Measurements from ENCODE around the gene ZDHHC16.

The ZDHHC16 gene

GRCh38 chr10:97445357-97445721 is 636 bp upstream of the ZDHHC16 start:
- H3K9me3 ChIP-seq (ENCODE audit: control insufficient read depth, insufficient read depth, low read depth, low read length) = no peaks in the 10 kb centered on the region
- peak overlapping the region; percentile 88 for H3K4me3 ChIP-seq (ENCODE audit: low read depth, low read length)
- peaks cover 25 to 29% of the 10 kb centered on the region in 2 experiments for H3K36me3 ChIP-seq (ENCODE audit: control insufficient read depth in 2 of 2, insufficient read depth in 1 of 2, low read length in 2 of 2)
- no peak for TF ChIP-seq ZNF677 (tag by site-specific recombination; IDR thresholded peaks at IDR 0.05)
- peak; percentile 51; the same call in 1 of the 2 replicates for TF ChIP-seq ZNF600 (tag by site-specific recombination; IDR thresholded peaks at IDR 0.05)
- peak; percentile 30; the same call in 1 of the 2 replicates for TF ChIP-seq ZNF501 (tag by site-specific recombination; IDR thresholded peaks at IDR 0.05)
- H3K27ac ChIP-seq (ENCODE audit: extremely low read depth, low read depth, low read length) = peak overlapping the region; percentile 32; the same call in 1 of the 2 replicates
- H3K4me1 ChIP-seq (ENCODE audit: control insufficient read depth, insufficient read depth, low read length) = peaks cover 6% of the 10 kb centered on the region; the same call in 1 of the 2 replicates
- ChIA-PET CTCF (interaction anchor here (0.8 to 1.0 kb wide), 4 partner anchors 37 to 127 kb away, joined by 3 to 7 read pairs (median 4); partner anchors contain the start of gene ANKRD2), POLR2A (interaction anchor here (1.7 to 2.0 kb wide), 2 partner anchors 9 to 11 kb away, joined by 5 to 11 read pairs; no protein-coding TSS in a partner anchor)

GRCh38 chr10:97450828-97451227 is 4.9 kb downstream of the ZDHHC16 start:
- Histone ChIP-seq H3K36me3 (ENCODE audit: control insufficient read depth in 2 of 2, insufficient read depth in 1 of 2, low read length in 2 of 2) (peaks cover 8 to 57% of the 10 kb centered on the region in 2 experiments; a peak in 1 of 3 replicates), H3K4me1 (ENCODE audit: control insufficient read depth, insufficient read depth, low read length) (peaks cover 12% of the 10 kb centered on the region), H3K4me3 (ENCODE audit: low read depth, low read length) (no peak overlapping the region), H3K9me3 (ENCODE audit: control insufficient read depth, insufficient read depth, low read depth, low read length) (no peaks in the 10 kb centered on the region), H3K27ac (ENCODE audit: extremely low read depth, low read depth, low read length) (no peak overlapping the region)
- ChIA-PET POLR2A (no interaction called here), CTCF (interaction anchor here (0.6 kb wide), 1 partner anchor 13 kb away, joined by 4 read pairs; no protein-coding TSS in a partner anchor)
- no peak for TF ChIP-seq SCRT1 (tag by site-specific recombination; IDR thresholded peaks at IDR 0.05; ENCODE audit: borderline replicate concordance)
- TF ChIP-seq ZNF248 (tag by site-specific recombination; IDR thresholded peaks at IDR 0.05) = no peak
- no peak for TF ChIP-seq ZNF585B (tag by site-specific recombination; IDR thresholded peaks at IDR 0.05)
- TF ChIP-seq ZBTB48 (tag by site-specific recombination; IDR thresholded peaks at IDR 0.05) = no peak
- no peak for TF ChIP-seq ZNF138 (tag by site-specific recombination; IDR thresholded peaks at IDR 0.05; ENCODE audit: borderline replicate concordance)
- no peak for TF ChIP-seq ZNF510 (tag by site-specific recombination; IDR thresholded peaks at IDR 0.05; ENCODE audit: insufficient replicate concordance)
- TF ChIP-seq INSM2 (tag by site-specific recombination; IDR thresholded peaks at IDR 0.05) = no peak
- no peak for TF ChIP-seq ZNF266 (tag by site-specific recombination; IDR thresholded peaks at IDR 0.05; ENCODE audit: low read depth)
- TF ChIP-seq ZNF426 (tag by site-specific recombination; IDR thresholded peaks at IDR 0.05) = no peak
- TF ChIP-seq ZNF658 (tag by site-specific recombination; IDR thresholded peaks at IDR 0.05) = no peak
- no peak for TF ChIP-seq ZNF621 (tag by site-specific recombination; IDR thresholded peaks at IDR 0.05)

GRCh38 chr10:97451605-97452004 is 5.6 kb downstream of the ZDHHC16 start:
- TF ChIP-seq ZIC2 (tag by site-specific recombination; IDR thresholded peaks at IDR 0.05) (no peak), EGR2 (tag by site-specific recombination; IDR thresholded peaks at IDR 0.05; ENCODE audit: low read depth) (no peak), MYNN (tag by site-specific recombination; IDR thresholded peaks at IDR 0.05; ENCODE audit: borderline replicate concordance) (no peak), ZNF121 (tag by site-specific recombination; IDR thresholded peaks at IDR 0.05) (no peak), KLF1 (tag by site-specific recombination; IDR thresholded peaks at IDR 0.05) (no peak), ZNF501 (tag by site-specific recombination; IDR thresholded peaks at IDR 0.05) (no peak), TRIM28 (IDR thresholded peaks at IDR 0.05; ENCODE audit: borderline replicate concordance, low read length) (no peak), ZBTB6 (tag by site-specific recombination; IDR thresholded peaks at IDR 0.05) (no peak), YY1 (tag by site-specific recombination; IDR thresholded peaks at IDR 0.05) (no peak), ZNF623 (tag by site-specific recombination; IDR thresholded peaks at IDR 0.05) (no peak), HOXC10 (CRISPR knock-in tag; IDR thresholded peaks at IDR 0.05) (no peak), HOXD13 (CRISPR knock-in tag; IDR thresholded peaks at IDR 0.05; ENCODE audit: borderline replicate concordance) (no peak), KLF17 (tag by site-specific recombination; IDR thresholded peaks at IDR 0.05) (no peak)
- no peak overlapping the region for H3K27ac ChIP-seq (ENCODE audit: extremely low read depth, low read depth, low read length)
- H3K9me3 ChIP-seq (ENCODE audit: control insufficient read depth, insufficient read depth, low read depth, low read length) = no peaks in the 10 kb centered on the region
- H3K4me1 ChIP-seq (ENCODE audit: control insufficient read depth, insufficient read depth, low read length) = peaks cover 12% of the 10 kb centered on the region
- peaks cover 8 to 65% of the 10 kb centered on the region in 2 experiments; a peak in 1 of 3 replicates for H3K36me3 ChIP-seq (ENCODE audit: control insufficient read depth in 2 of 2, insufficient read depth in 1 of 2, low read length in 2 of 2)
- ChIA-PET CTCF (no interaction called here), POLR2A (no interaction called here)
- no peak overlapping the region for H3K4me3 ChIP-seq (ENCODE audit: low read depth, low read length)
